ENCODE measurements around the gene SLC26A9.
"Not testable (repeated sequence)": the region's sequence is repeated elsewhere in the genome, so short reads cannot be mapped to it uniquely, and the experiment has no call there.

SLC26A9 gene

DNA sequence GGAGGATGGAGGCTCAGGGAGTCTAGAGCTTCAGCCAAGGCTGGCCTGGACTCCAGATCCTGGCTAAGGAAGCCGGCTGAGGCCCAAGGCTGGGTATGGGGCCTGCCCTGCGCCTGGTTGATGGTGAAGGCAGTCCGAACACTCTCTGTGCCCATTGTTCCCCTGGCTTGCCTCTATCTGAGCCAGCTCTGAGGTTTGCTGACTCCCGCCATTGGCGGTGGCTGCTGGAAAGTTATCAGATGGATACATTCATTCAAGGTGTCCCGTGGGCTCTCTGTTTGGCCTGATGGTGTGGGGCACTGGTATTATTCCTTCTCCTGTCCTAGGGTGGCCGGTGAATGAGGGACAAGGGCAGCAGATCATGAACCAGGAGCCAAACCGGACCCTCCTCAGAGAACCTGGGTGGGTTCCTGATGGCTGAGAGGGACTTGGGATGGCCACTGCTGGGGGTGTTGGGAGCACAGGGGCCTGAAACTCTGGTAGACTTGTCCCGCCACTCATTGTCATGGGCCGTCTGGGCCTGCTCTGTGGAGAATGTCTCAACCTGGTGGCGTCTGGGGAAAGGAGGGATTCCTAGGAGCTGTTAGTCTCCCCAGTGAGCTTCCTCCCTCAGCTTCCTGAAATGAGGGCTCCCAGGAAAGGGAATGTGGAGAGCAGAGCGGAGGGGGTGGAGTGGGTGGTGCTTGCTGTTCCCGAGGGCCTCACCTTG is 22.2 kb downstream of the SLC26A9 start:
- H3K27me3 ChIP-seq (ENCODE audit: control insufficient read depth, insufficient read depth, low read length), result no peaks in the 10 kb centered on the region
- peaks cover 11% of the 10 kb centered on the region for H3K4me1 ChIP-seq (ENCODE audit: control insufficient read depth, low read depth, low read length)
- no peak overlapping the region for H3K4me3 ChIP-seq (ENCODE audit: low read length)
- H3K27ac ChIP-seq (ENCODE audit: low read length), result no peak overlapping the region
- H3K9ac ChIP-seq (ENCODE audit: low read length), result no peak overlapping the region
- H3K9me3 ChIP-seq (ENCODE audit: control insufficient read depth, low read depth, low read length), result no peaks in the 10 kb centered on the region
- H3K36me3 ChIP-seq (ENCODE audit: control insufficient read depth, low read depth, low read length), result no peaks in the 10 kb centered on the region

- Histone ChIP-seq H3K9me3 (ENCODE audit: control insufficient read depth, low read depth, low read length) (no peaks in the 10 kb centered on the region), H3K4me3 (ENCODE audit: low read length) (no peak overlapping the region), H3K4me1 (ENCODE audit: control insufficient read depth, low read depth, low read length) (peaks cover 4% of the 10 kb centered on the region), H3K36me3 (ENCODE audit: control insufficient read depth, low read depth, low read length) (no peaks in the 10 kb centered on the region), H3K9ac (ENCODE audit: low read length) (no peak overlapping the region), H3K27me3 (ENCODE audit: control insufficient read depth, insufficient read depth, low read length) (no peaks in the 10 kb centered on the region), H3K27ac (ENCODE audit: low read length) (no peak overlapping the region)
Measured at GRCh38 chr1:205920159-205920558, 23.1 kb downstream of the SLC26A9 start.

GRCh38 chr1:205918955-205919746 is 24.1 kb downstream of the SLC26A9 start:
- Histone ChIP-seq H3K4me3 (ENCODE audit: low read length) (no peak overlapping the region), H3K9ac (ENCODE audit: low read length) (no peak overlapping the region), H3K27me3 (ENCODE audit: control insufficient read depth, insufficient read depth, low read length) (no peaks in the 10 kb centered on the region), H3K27ac (ENCODE audit: low read length) (no peak overlapping the region), H3K36me3 (ENCODE audit: control insufficient read depth, low read depth, low read length) (no peaks in the 10 kb centered on the region), H3K4me1 (ENCODE audit: control insufficient read depth, low read depth, low read length) (no peaks in the 10 kb centered on the region), H3K9me3 (ENCODE audit: control insufficient read depth, low read depth, low read length) (no peaks in the 10 kb centered on the region)

DNA sequence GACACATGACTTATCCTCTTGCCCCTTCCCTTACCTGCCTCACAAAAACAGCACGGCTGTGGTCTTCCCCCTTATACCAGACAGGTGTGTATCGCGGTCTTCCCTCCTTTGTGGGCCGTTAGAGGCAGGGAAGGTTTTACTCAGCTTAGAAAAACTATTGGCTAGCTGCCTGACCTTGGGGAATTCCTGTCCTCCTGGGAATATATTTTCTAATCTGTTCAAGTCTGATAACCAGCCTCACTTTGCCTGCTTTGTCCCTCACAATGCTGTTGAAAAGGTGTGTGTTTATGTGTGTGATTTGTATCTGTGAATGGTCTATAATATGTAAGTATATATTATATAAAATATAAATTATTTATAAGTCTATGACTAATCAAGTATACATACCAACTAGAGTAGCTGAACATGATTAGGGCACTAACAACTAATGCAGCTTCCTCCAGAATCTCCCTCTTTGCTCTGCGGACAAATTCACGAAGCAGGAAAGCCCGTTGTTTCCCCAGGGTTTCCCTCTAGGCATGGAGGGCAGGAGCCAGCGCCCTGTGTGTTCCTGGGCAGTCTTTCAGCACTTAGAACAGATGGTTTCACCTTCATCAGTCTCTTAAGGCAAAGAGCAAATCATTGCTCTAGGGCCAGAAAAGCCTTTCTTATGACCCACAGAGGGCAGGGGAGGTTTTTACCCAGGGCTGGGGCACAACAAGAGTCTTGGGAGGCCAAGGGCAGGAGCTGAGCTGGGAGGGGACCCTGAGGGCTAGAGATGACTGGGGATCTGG is 25.6 kb downstream of the SLC26A9 start:
- Histone ChIP-seq H3K9me3 (ENCODE audit: control insufficient read depth, low read depth, low read length) (no peaks in the 10 kb centered on the region), H3K27me3 (ENCODE audit: control insufficient read depth, insufficient read depth, low read length) (no peaks in the 10 kb centered on the region), H3K9ac (ENCODE audit: low read length) (no peak overlapping the region), H3K4me1 (ENCODE audit: control insufficient read depth, low read depth, low read length) (no peaks in the 10 kb centered on the region), H3K27ac (ENCODE audit: low read length) (no peak overlapping the region), H3K4me3 (ENCODE audit: low read length) (no peak overlapping the region), H3K36me3 (ENCODE audit: control insufficient read depth, low read depth, low read length) (no peaks in the 10 kb centered on the region)

GRCh38 chr1:205916541-205916940 is 26.7 kb downstream of the SLC26A9 start:
- H3K9ac ChIP-seq (ENCODE audit: low read length), result no peak overlapping the region
- H3K4me3 ChIP-seq (ENCODE audit: low read length), result no peak overlapping the region
- H3K4me1 ChIP-seq (ENCODE audit: control insufficient read depth, low read depth, low read length), result no peaks in the 10 kb centered on the region
- no peaks in the 10 kb centered on the region for H3K9me3 ChIP-seq (ENCODE audit: control insufficient read depth, low read depth, low read length)
- no peaks in the 10 kb centered on the region for H3K27me3 ChIP-seq (ENCODE audit: control insufficient read depth, insufficient read depth, low read length)
- H3K36me3 ChIP-seq (ENCODE audit: control insufficient read depth, low read depth, low read length), result no peaks in the 10 kb centered on the region
- H3K27ac ChIP-seq (ENCODE audit: low read length), result no peak overlapping the region

GRCh38 chr1:205915354-205915990 is 27.8 kb downstream of the SLC26A9 start:
- H3K9ac ChIP-seq (ENCODE audit: low read length), result no peak overlapping the region
- no peaks in the 10 kb centered on the region for H3K4me1 ChIP-seq (ENCODE audit: control insufficient read depth, low read depth, low read length)
- H3K27ac ChIP-seq (ENCODE audit: low read length), result no peak overlapping the region
- H3K9me3 ChIP-seq (ENCODE audit: control insufficient read depth, low read depth, low read length), result no peaks in the 10 kb centered on the region
- H3K27me3 ChIP-seq (ENCODE audit: control insufficient read depth, insufficient read depth, low read length), result no peaks in the 10 kb centered on the region
- H3K36me3 ChIP-seq (ENCODE audit: control insufficient read depth, low read depth, low read length), result no peaks in the 10 kb centered on the region
- no peak overlapping the region for H3K4me3 ChIP-seq (ENCODE audit: low read length)

GRCh38 chr1:205914730-205915129 is 28.5 kb downstream of the SLC26A9 start:
- no peak overlapping the region for H3K4me3 ChIP-seq (ENCODE audit: low read length)
- no peak overlapping the region for H3K9ac ChIP-seq (ENCODE audit: low read length)
- H3K36me3 ChIP-seq (ENCODE audit: control insufficient read depth, low read depth, low read length), result no peaks in the 10 kb centered on the region
- no peaks in the 10 kb centered on the region for H3K9me3 ChIP-seq (ENCODE audit: control insufficient read depth, low read depth, low read length)
- no peaks in the 10 kb centered on the region for H3K27me3 ChIP-seq (ENCODE audit: control insufficient read depth, insufficient read depth, low read length)
- no peak overlapping the region for H3K27ac ChIP-seq (ENCODE audit: low read length)
- H3K4me1 ChIP-seq (ENCODE audit: control insufficient read depth, low read depth, low read length), result no peaks in the 10 kb centered on the region

- Histone ChIP-seq H3K27me3 (ENCODE audit: control insufficient read depth, insufficient read depth, low read length) (no peaks in the 10 kb centered on the region), H3K9ac (ENCODE audit: low read length) (no peak overlapping the region), H3K9me3 (ENCODE audit: control insufficient read depth, low read depth, low read length) (no peaks in the 10 kb centered on the region), H3K27ac (ENCODE audit: low read length) (no peak overlapping the region), H3K36me3 (ENCODE audit: control insufficient read depth, low read depth, low read length) (no peaks in the 10 kb centered on the region), H3K4me1 (ENCODE audit: control insufficient read depth, low read depth, low read length) (no peaks in the 10 kb centered on the region), H3K4me3 (ENCODE audit: low read length) (no peak overlapping the region)
Measured at GRCh38 chr1:205914155-205914507, 29.1 kb downstream of the SLC26A9 start.

GRCh38 chr1:205913451-205914154 is 29.7 kb downstream of the SLC26A9 start:
- no peaks in the 10 kb centered on the region for H3K36me3 ChIP-seq (ENCODE audit: control insufficient read depth, low read depth, low read length)
- no peak overlapping the region for H3K27ac ChIP-seq (ENCODE audit: low read length)
- no peaks in the 10 kb centered on the region for H3K9me3 ChIP-seq (ENCODE audit: control insufficient read depth, low read depth, low read length)

GRCh38 chr1:205907794-205908193 is 35.5 kb downstream of the SLC26A9 start:
- Histone ChIP-seq H3K27ac (ENCODE audit: low read length) (no peak overlapping the region), H3K4me3 (ENCODE audit: low read length) (no peak overlapping the region), H3K9ac (ENCODE audit: low read length) (no peak overlapping the region), H3K36me3 (ENCODE audit: control insufficient read depth, low read depth, low read length) (no peaks in the 10 kb centered on the region), H3K27me3 (ENCODE audit: control insufficient read depth, insufficient read depth, low read length) (no peaks in the 10 kb centered on the region), H3K4me1 (ENCODE audit: control insufficient read depth, low read depth, low read length) (no peaks in the 10 kb centered on the region), H3K9me3 (ENCODE audit: control insufficient read depth, low read depth, low read length) (no peaks in the 10 kb centered on the region)

More at GRCh38 chr1:205913451-205914154, 29.7 kb downstream of the SLC26A9 start:
- no peak overlapping the region for H3K4me3 ChIP-seq (ENCODE audit: low read length)
- no peak overlapping the region for H3K9ac ChIP-seq (ENCODE audit: low read length)
- H3K4me1 ChIP-seq (ENCODE audit: control insufficient read depth, low read depth, low read length), result no peaks in the 10 kb centered on the region
- no peaks in the 10 kb centered on the region for H3K27me3 ChIP-seq (ENCODE audit: control insufficient read depth, insufficient read depth, low read length)

- H3K4me1 ChIP-seq (ENCODE audit: control insufficient read depth, low read depth, low read length); H3K27me3 ChIP-seq (ENCODE audit: control insufficient read depth, insufficient read depth, low read length); H3K9ac ChIP-seq (ENCODE audit: low read length); H3K4me3 ChIP-seq (ENCODE audit: low read length); H3K27ac ChIP-seq (ENCODE audit: low read length); H3K36me3 ChIP-seq (ENCODE audit: control insufficient read depth, low read depth, low read length); H3K9me3 ChIP-seq (ENCODE audit: control insufficient read depth, low read depth, low read length): not testable (repeated sequence)
Measured at GRCh38 chr1:205905095-205905494, 38.2 kb downstream of the SLC26A9 start.

Data from iPS-18a (cell line).